Measurements from ENCODE around the gene PTPRE.

PTPRE gene

GRCh38 chr10:127928021-127928806, 21.3 kb downstream of the PTPRE start:
- DNase-seq (ENCODE audit: insufficient read length, low spot score) (no peak), FAIRE-seq (no peak)
- TF ChIP-seq PAX5 (IDR thresholded peaks at IDR 0.05; ENCODE audit: insufficient read depth, low read length, severe bottlenecking): no peak
- no peak for TF ChIP-seq POLR2AphosphoS5 (IDR thresholded peaks at IDR 0.05; ENCODE audit: low read depth, low read length)
- TF ChIP-seq POU2F2 (IDR thresholded peaks at IDR 0.05; ENCODE audit: low read depth, low read length): no peak
- TF ChIP-seq POLR2A (IDR thresholded peaks at IDR 0.05; ENCODE audit: low read depth, low read length): no peak
- no peak for TF ChIP-seq TAF1 (IDR thresholded peaks at IDR 0.05; ENCODE audit: low read depth, low read length)
- no peak for TF ChIP-seq SPI1 (IDR thresholded peaks at IDR 0.05; ENCODE audit: low read depth, low read length)

DNA sequence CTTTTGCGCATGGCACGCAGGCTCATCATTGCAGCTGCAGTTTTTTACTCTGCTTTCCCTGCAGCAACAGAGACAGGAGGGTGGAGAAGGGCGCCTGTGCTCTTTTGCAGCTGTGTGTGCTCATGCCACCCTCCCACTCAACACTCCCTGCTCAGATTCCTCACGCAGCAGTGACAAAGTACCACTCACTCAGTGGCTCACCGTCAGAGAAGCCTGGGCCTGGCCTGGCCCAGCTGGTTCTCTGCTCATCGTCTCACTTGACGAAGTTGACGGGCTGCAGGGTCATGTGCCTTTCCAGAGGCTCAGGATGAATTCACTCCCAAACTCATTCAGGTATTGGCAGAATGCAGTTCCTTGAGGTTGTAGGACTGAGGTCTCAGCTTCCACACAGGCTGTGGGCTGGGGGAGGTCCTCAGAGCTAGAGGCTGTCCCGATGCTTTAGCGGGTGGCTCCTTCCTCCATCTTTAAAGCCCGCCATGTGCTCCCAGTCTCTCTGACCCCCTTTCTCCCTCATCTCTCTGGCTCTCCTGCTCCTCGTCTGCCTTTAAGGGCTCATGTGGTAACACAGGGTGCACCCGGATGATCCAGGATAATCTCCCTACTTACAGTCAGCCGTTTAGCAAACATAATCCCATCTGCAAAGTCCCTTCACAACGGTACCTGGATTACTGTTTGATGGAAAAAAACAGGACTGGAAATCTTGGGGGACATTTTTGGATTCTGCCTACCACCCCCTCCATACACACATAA, 25.8 kb downstream of the PTPRE start:
- FAIRE-seq: no peak
- no peak for DNase-seq (ENCODE audit: insufficient read length, low spot score)
- TF ChIP-seq SPI1 (IDR thresholded peaks at IDR 0.05; ENCODE audit: low read depth, low read length) (no peak), POLR2AphosphoS5 (IDR thresholded peaks at IDR 0.05; ENCODE audit: low read depth, low read length) (no peak)

DNA sequence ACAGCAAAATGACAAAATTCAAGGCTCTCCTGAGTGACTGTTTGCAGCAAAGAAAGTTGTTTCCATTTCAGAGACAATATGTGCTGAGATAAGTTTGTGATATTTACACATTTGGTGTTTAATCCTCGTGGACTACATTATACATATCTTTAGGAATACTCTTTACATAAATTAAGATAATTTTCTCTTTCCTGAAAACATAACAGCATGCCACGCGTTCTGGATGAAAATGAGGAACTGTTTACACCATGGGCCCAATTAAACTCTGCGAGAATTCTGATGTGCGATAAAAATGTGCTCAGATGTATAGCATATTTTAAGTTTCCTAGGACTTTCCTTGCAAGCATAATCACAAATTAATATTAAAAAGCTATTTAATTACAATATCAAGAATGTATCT, 26.4 kb downstream of the PTPRE start:
- FAIRE-seq (no peak), DNase-seq (ENCODE audit: insufficient read length, low spot score) (no peak)
- TF ChIP-seq POLR2AphosphoS5 (IDR thresholded peaks at IDR 0.05; ENCODE audit: low read depth, low read length): no peak
- TF ChIP-seq PAX5 (IDR thresholded peaks at IDR 0.05; ENCODE audit: insufficient read depth, low read length, severe bottlenecking): no peak
- TF ChIP-seq SPI1 (IDR thresholded peaks at IDR 0.05; ENCODE audit: low read depth, low read length): no peak
- no peak for TF ChIP-seq POLR2A (IDR thresholded peaks at IDR 0.05; ENCODE audit: low read depth, low read length)
- no peak for TF ChIP-seq TAF1 (IDR thresholded peaks at IDR 0.05; ENCODE audit: low read depth, low read length)
- no peak for TF ChIP-seq POU2F2 (IDR thresholded peaks at IDR 0.05; ENCODE audit: low read depth, low read length)

DNA sequence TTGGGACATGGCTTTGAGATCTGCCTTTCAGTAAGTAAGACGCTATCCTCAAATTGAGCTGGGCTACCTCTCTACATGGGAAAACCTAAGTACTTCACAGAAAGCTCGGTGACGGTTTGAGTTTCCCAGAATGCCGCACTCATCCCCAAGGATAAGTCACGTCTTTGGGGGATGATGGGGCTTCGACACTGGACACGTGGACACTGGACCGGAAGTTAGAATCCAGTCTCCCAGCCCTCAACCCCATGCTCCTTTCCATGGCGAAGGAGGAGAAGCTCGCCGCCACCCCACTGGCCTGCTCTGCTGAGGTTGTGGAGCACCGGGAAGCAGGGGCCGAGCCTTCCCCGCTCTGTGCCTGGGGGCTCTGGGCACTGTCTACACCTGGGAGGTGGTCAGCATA, 27.5 kb downstream of the PTPRE start:
- TF ChIP-seq TAF1 (IDR thresholded peaks at IDR 0.05; ENCODE audit: low read depth, low read length) (no peak), PAX5 (IDR thresholded peaks at IDR 0.05; ENCODE audit: insufficient read depth, low read length, severe bottlenecking) (no peak), POLR2A (IDR thresholded peaks at IDR 0.05; ENCODE audit: low read depth, low read length) (no peak), SPI1 (IDR thresholded peaks at IDR 0.05; ENCODE audit: low read depth, low read length) (no peak), POLR2AphosphoS5 (IDR thresholded peaks at IDR 0.05; ENCODE audit: low read depth, low read length) (no peak), POU2F2 (IDR thresholded peaks at IDR 0.05; ENCODE audit: low read depth, low read length) (no peak)
- no peak for DNase-seq (ENCODE audit: insufficient read length, low spot score)

GRCh38 chr10:127935071-127935561, 28.2 kb downstream of the PTPRE start:
- FAIRE-seq (no peak), DNase-seq (ENCODE audit: insufficient read length, low spot score) (no peak)
- no peak for TF ChIP-seq POU2F2 (IDR thresholded peaks at IDR 0.05; ENCODE audit: low read depth, low read length)
- TF ChIP-seq POLR2A (IDR thresholded peaks at IDR 0.05; ENCODE audit: low read depth, low read length): no peak
- TF ChIP-seq TAF1 (IDR thresholded peaks at IDR 0.05; ENCODE audit: low read depth, low read length): no peak
- no peak for TF ChIP-seq POLR2AphosphoS5 (IDR thresholded peaks at IDR 0.05; ENCODE audit: low read depth, low read length)
- no peak for TF ChIP-seq PAX5 (IDR thresholded peaks at IDR 0.05; ENCODE audit: insufficient read depth, low read length, severe bottlenecking)
- no peak for TF ChIP-seq SPI1 (IDR thresholded peaks at IDR 0.05; ENCODE audit: low read depth, low read length)

More for the DNA sequence above, 27.5 kb downstream of the PTPRE start:
- FAIRE-seq: no peak

GRCh38 chr10:127937069-127937468, 30.2 kb downstream of the PTPRE start:
- TF ChIP-seq POU2F2 (IDR thresholded peaks at IDR 0.05; ENCODE audit: low read depth, low read length) (no peak), PAX5 (IDR thresholded peaks at IDR 0.05; ENCODE audit: insufficient read depth, low read length, severe bottlenecking) (no peak), SPI1 (IDR thresholded peaks at IDR 0.05; ENCODE audit: low read depth, low read length) (no peak), POLR2A (IDR thresholded peaks at IDR 0.05; ENCODE audit: low read depth, low read length) (no peak), TAF1 (IDR thresholded peaks at IDR 0.05; ENCODE audit: low read depth, low read length) (no peak), POLR2AphosphoS5 (IDR thresholded peaks at IDR 0.05; ENCODE audit: low read depth, low read length) (no peak)
- DNase-seq (ENCODE audit: insufficient read length, low spot score): no peak
- FAIRE-seq: no peak

- no peak for TF ChIP-seq PAX5 (IDR thresholded peaks at IDR 0.05; ENCODE audit: insufficient read depth, low read length, severe bottlenecking)
- no peak for TF ChIP-seq SPI1 (IDR thresholded peaks at IDR 0.05; ENCODE audit: low read depth, low read length)
- TF ChIP-seq POU2F2 (IDR thresholded peaks at IDR 0.05; ENCODE audit: low read depth, low read length): no peak
- TF ChIP-seq TAF1 (IDR thresholded peaks at IDR 0.05; ENCODE audit: low read depth, low read length): no peak
- no peak for TF ChIP-seq POLR2A (IDR thresholded peaks at IDR 0.05; ENCODE audit: low read depth, low read length)
- no peak for TF ChIP-seq POLR2AphosphoS5 (IDR thresholded peaks at IDR 0.05; ENCODE audit: low read depth, low read length)
- FAIRE-seq: no peak
- no peak for DNase-seq (ENCODE audit: insufficient read length, low spot score)
Observed at GRCh38 chr10:127937915-127938463, 31.1 kb downstream of the PTPRE start.

- FAIRE-seq (no peak), DNase-seq (ENCODE audit: insufficient read length, low spot score) (no peak)
- TF ChIP-seq POLR2AphosphoS5 (IDR thresholded peaks at IDR 0.05; ENCODE audit: low read depth, low read length): no peak
- TF ChIP-seq PAX5 (IDR thresholded peaks at IDR 0.05; ENCODE audit: insufficient read depth, low read length, severe bottlenecking): no peak
- no peak for TF ChIP-seq POLR2A (IDR thresholded peaks at IDR 0.05; ENCODE audit: low read depth, low read length)
- no peak for TF ChIP-seq SPI1 (IDR thresholded peaks at IDR 0.05; ENCODE audit: low read depth, low read length)
- TF ChIP-seq TAF1 (IDR thresholded peaks at IDR 0.05; ENCODE audit: low read depth, low read length): no peak
- no peak for TF ChIP-seq POU2F2 (IDR thresholded peaks at IDR 0.05; ENCODE audit: low read depth, low read length)
Observed at GRCh38 chr10:127939786-127940330, 33.0 kb downstream of the PTPRE start.
